WTC11 (cell line): ENCODE data around the gene MEF2D. TPM values are rescaled to one million over a fixed set of nuclear protein-coding genes. Genes with fewer than 3 reads are reported as not detected.

ENCODE experiments used
- ATAC-seq: fragments of 200-7000 bp; cut with Tn5 transposase; 2 replicates; pipeline ENCODE4 v1.10.0; 2021; ENCODE audit warnings: mild to moderate bottlenecking, moderate library complexity
- CTCF ChIA-PET: fragments of 300-600 bp; sonication (Branson Sonifier 250); formaldehyde crosslinking; loops from one replicate; lab custom pipeline; 2021; ENCODE audit warnings: antibody characterized with exemption; lab: Charles Lee
- POLR2A ChIA-PET: fragments of 350-600 bp; sonication (Branson Sonifier 250); formaldehyde crosslinking; loops from one replicate; lab custom pipeline; 2021; ENCODE audit warnings: antibody characterized with exemption; lab: Charles Lee
- DNase-seq: peaks from one replicate; pipeline ENCODE4 v3.0.0; 2021; ENCODE audit warnings: low spot score
- H3K27ac Mint-ChIP-seq: 2 replicates; pipeline ENCODE4 v1.8.0; 2021; ENCODE audit warnings: mixed read lengths
- H3K27me3 Mint-ChIP-seq: 2 replicates; pipeline ENCODE4 v1.8.0; 2021; ENCODE audit warnings: low read depth, mild to moderate bottlenecking, moderate library complexity, mixed read lengths
- H3K36me3 Mint-ChIP-seq: 2 replicates; pipeline ENCODE4 v1.8.0; 2021; ENCODE audit warnings: mixed read lengths
- H3K4me1 Mint-ChIP-seq: 2 replicates; pipeline ENCODE4 v1.8.0; 2022; ENCODE audit warnings: mixed read lengths
- H3K4me3 Mint-ChIP-seq: 2 replicates; pipeline ENCODE4 v1.8.0; 2021; ENCODE audit warnings: mild to moderate bottlenecking, moderate library complexity, mixed read lengths
- H3K9me3 Mint-ChIP-seq: 2 replicates; pipeline ENCODE4 v1.8.0; 2021; ENCODE audit warnings: mixed read lengths
- AR ChIP-seq: fragments of 250-450 bp; sonication (Bioruptor Pico); IDR thresholded peaks from 2 replicates; pipeline ENCODE4 v1.9.0; 2021; ENCODE audit warnings: mild to moderate bottlenecking
- ATF2 ChIP-seq: sonication (generic); formaldehyde crosslinking; IDR thresholded peaks from 2 replicates; pipeline ENCODE4 v1.8.1; 2022; ENCODE audit warnings: low read depth, missing genetic modification reagents, borderline replicate concordance
- CDX4 ChIP-seq: fragments of 250-450 bp; sonication (Bioruptor Pico); IDR thresholded peaks from 2 replicates; pipeline ENCODE4 v1.9.0; 2021; ENCODE audit warnings: moderate library complexity, mild to moderate bottlenecking, inconsistent platforms, borderline replicate concordance
- CREM ChIP-seq: sonication (generic); formaldehyde crosslinking; IDR thresholded peaks from 2 replicates; pipeline ENCODE4 v1.8.1; 2022; ENCODE audit warnings: mild to moderate bottlenecking, missing genetic modification reagents, moderate library complexity
- E2F4 ChIP-seq: sonication (generic); formaldehyde crosslinking; IDR thresholded peaks from 2 replicates; pipeline ENCODE4 v1.8.1; 2022; ENCODE audit warnings: low read depth, mild to moderate bottlenecking, moderate library complexity, missing genetic modification reagents, borderline replicate concordance
- EMX1 ChIP-seq: fragments of 250-450 bp; sonication (Bioruptor Pico); IDR thresholded peaks from 2 replicates; pipeline ENCODE4 v1.8.0; 2021; ENCODE audit warnings: mild to moderate bottlenecking
- ETV6 ChIP-seq: sonication (generic); formaldehyde crosslinking; IDR thresholded peaks from 2 replicates; pipeline ENCODE4 v1.8.1; 2022; ENCODE audit warnings: mild to moderate bottlenecking, missing genetic modification reagents
- FOXJ3 ChIP-seq: sonication (generic); formaldehyde crosslinking; IDR thresholded peaks from 2 replicates; pipeline ENCODE4 v1.9.0; 2021; ENCODE audit warnings: missing genetic modification reagents, mild to moderate bottlenecking, borderline replicate concordance
- GTF2I ChIP-seq: fragments of 250-450 bp; sonication (Bioruptor Pico); conservative IDR thresholded peaks from 2 replicates; pipeline ENCODE4 v1.4.0; 2021; ENCODE audit warnings: mild to moderate bottlenecking
- MXD4 ChIP-seq: fragments of 250-450 bp; sonication (Bioruptor Pico); IDR thresholded peaks from 2 replicates; pipeline ENCODE4 v1.8.0; 2021; ENCODE audit warnings: mild to moderate bottlenecking, moderate library complexity, borderline replicate concordance
- PRRX2 ChIP-seq: fragments of 250-450 bp; sonication (Bioruptor Pico); IDR thresholded peaks from 2 replicates; pipeline ENCODE4 v1.8.0; 2021; ENCODE audit warnings: mild to moderate bottlenecking
- RELA ChIP-seq: sonication (generic); formaldehyde crosslinking; IDR thresholded peaks from 2 replicates; pipeline ENCODE4 v1.8.1; 2022; ENCODE audit warnings: missing genetic modification reagents, mild to moderate bottlenecking, borderline replicate concordance
- ZNF219 ChIP-seq: sonication (generic); formaldehyde crosslinking; IDR thresholded peaks from 2 replicates; pipeline ENCODE4 v1.8.0; 2023; ENCODE audit warnings: missing genetic modification reagents, mild to moderate bottlenecking, borderline replicate concordance
- ZNF263 ChIP-seq: sonication (generic); formaldehyde crosslinking; IDR thresholded peaks from 2 replicates; pipeline ENCODE4 v1.8.1; 2022; ENCODE audit warnings: low read depth, mild to moderate bottlenecking, moderate library complexity, missing genetic modification reagents
- ZNF281 ChIP-seq: sonication (generic); formaldehyde crosslinking; IDR thresholded peaks from 2 replicates; pipeline ENCODE4 v1.8.0; 2023; ENCODE audit warnings: mild to moderate bottlenecking, missing genetic modification reagents
- ZNF425 ChIP-seq: fragments of 250-450 bp; sonication (Bioruptor Pico); conservative IDR thresholded peaks from 2 replicates; pipeline ENCODE4 v1.9.0; 2021; ENCODE audit warnings: mild to moderate bottlenecking
- total RNA-seq: library from RNA; stranded (reverse); gene quantifications from 3 replicates; pipeline ENCODE4 v1.2.3, GENCODE V29; 2021

Gene MEF2D
- total RNA-seq, 1 experiment from 2014 or later, result 24.1 TPM

- H3K36me3 Mint-ChIP-seq, result no peaks in the 10 kb centered on the region
- POLR2A ChIA-PET, result no interaction called here
Observed at GRCh38 chr1:156506450-156506849, 5.9 kb upstream of the MEF2D start.

GRCh38 chr1:156505679-156506298, 5.2 kb upstream of the MEF2D start:
- no peaks in the 10 kb centered on the region for H3K36me3 Mint-ChIP-seq
- peaks cover 60% of the 10 kb centered on the region for H3K4me1 Mint-ChIP-seq
- TF ChIP-seq EMX1 (CRISPR knock-in tag), result no peak
- TF ChIP-seq ZNF219 (CRISPR knock-in tag), result no peak
- TF ChIP-seq GTF2I, result 0 out of 2 replicates have a peak, but pooled peaks have one; percentile 68
- no peak for TF ChIP-seq CDX4 (CRISPR knock-in tag)
- H3K27ac Mint-ChIP-seq, result peak overlapping the region; percentile 95
- peak overlapping the region; percentile 60 for H3K4me3 Mint-ChIP-seq
- peaks cover 19% of the 10 kb centered on the region for H3K27me3 Mint-ChIP-seq
- CTCF ChIA-PET, result interaction anchor here (0.6 to 6.4 kb wide), 6 partner anchors 23 to 384 kb away, joined by 3 to 142 read pairs (median 8); no protein-coding TSS in a partner anchor
- H3K9me3 Mint-ChIP-seq, result no peaks in the 10 kb centered on the region
- POLR2A ChIA-PET, result interaction anchor here (0.6 to 3.1 kb wide), 7 partner anchors 16 to 150 kb away, joined by 3 to 19 read pairs (median 5); no protein-coding TSS in a partner anchor
- no peak for DNase-seq
- no peak for ATAC-seq

More at GRCh38 chr1:156506450-156506849, 5.9 kb upstream of the MEF2D start:
- Mint-ChIP-seq H3K9me3 (no peaks in the 10 kb centered on the region), H3K4me3 (no peak overlapping the region), H3K27ac (no peak overlapping the region), H3K4me1 (peaks cover 60% of the 10 kb centered on the region), H3K27me3 (peaks cover 19% of the 10 kb centered on the region)
- CTCF ChIA-PET, result interaction anchor here (0.6 kb wide), 1 partner anchor 96 kb away, joined by 6 read pairs; no protein-coding TSS in a partner anchor
- DNase-seq (no peak), ATAC-seq (no peak)
- TF ChIP-seq E2F4 (CRISPR knock-in tag), result no peak

- ATAC-seq (peak; percentile 11), DNase-seq (peak; percentile 97)
- ChIA-PET POLR2A (interaction anchor here (0.5 to 3.1 kb wide), 14 partner anchors 9 to 149 kb away, joined by 3 to 19 read pairs (median 4); partner anchors contain the start of gene NAXE), CTCF (interaction anchor here (0.6 to 6.4 kb wide), 14 partner anchors 14 to 384 kb away, joined by 3 to 142 read pairs (median 4); partner anchors contain the start of genes NAXE and RHBG)
- Mint-ChIP-seq H3K27me3 (peaks cover 17% of the 10 kb centered on the region), H3K27ac (peak overlapping the region; percentile 95), H3K36me3 (no peaks in the 10 kb centered on the region), H3K9me3 (no peaks in the 10 kb centered on the region), H3K4me3 (peak overlapping the region; percentile 60), H3K4me1 (peaks cover 54% of the 10 kb centered on the region)
- TF ChIP-seq ZNF425 (CRISPR knock-in tag) (no peak), RELA (CRISPR knock-in tag) (no peak), FOXJ3 (CRISPR knock-in tag) (0 out of 2 replicates have a peak, but pooled peaks have one; percentile 29), CREM (CRISPR knock-in tag) (peak; percentile 90; the same call in 1 of the 2 replicates), ATF2 (CRISPR knock-in tag) (no peak), ZNF263 (CRISPR knock-in tag) (no peak), PRRX2 (no peak), AR (no peak), ZNF281 (CRISPR knock-in tag) (peak; percentile 86; the same call in 1 of the 2 replicates), MXD4 (no peak), ETV6 (CRISPR knock-in tag) (peak; percentile 42; the same call in 1 of the 2 replicates)
Observed at GRCh38 chr1:156504821-156505678, 4.5 kb upstream of the MEF2D start.
